Endothelial cell of umbilical vein (primary cell): ENCODE measurements around the gene TRAPPC14. TPM values are rescaled to one million over a fixed set of nuclear protein-coding genes. Genes with fewer than 3 reads are reported as not detected.
"Not testable (repeated sequence)": the region's sequence is repeated elsewhere in the genome, so short reads cannot be mapped to it uniquely, and the experiment has no call there.

Experiments used
- BruUV-seq: library from RNA; stranded (reverse); fragments of 400-500 nt; replicated peaks from 2 replicates; lab custom pipeline; 2021; lab: Mats Ljungman, UMichigan
- CTCF ChIA-PET: fragments of 300-600, 350-600 bp; sonication (Branson Sonifier 250); formaldehyde crosslinking; loops from one replicate; lab custom pipeline; 2021; ENCODE audit warnings: antibody characterized with exemption, inconsistent platforms; lab: Charles Lee
- POLR2A ChIA-PET: fragments of 300-600, 350-600 bp; sonication (Branson Sonifier 250); formaldehyde crosslinking; loops from one replicate; lab custom pipeline; 2021; ENCODE audit warnings: antibody characterized with exemption, inconsistent platforms; lab: Charles Lee
- DNase-seq: peaks from one replicate; pipeline ENCODE4 v3.0.0-alpha.2; 2011; ENCODE audit warnings: low read depth, low spot score
- FAIRE-seq: peaks from 2 replicates; lab custom pipeline; 2011; peaks lifted over from hg19 to GRCh38; lab: Jason Lieb, UNC
- H2AFZ ChIP-seq: 2 replicates; pipeline ENCODE4 v1.6.0; 2012; ENCODE audit warnings: low read depth, low read length, control low read depth, inconsistent platforms
- H3K27ac ChIP-seq: 2 replicates; pipeline ENCODE4 v1.5.1; 2011; ENCODE audit warnings: low read depth, mild to moderate bottlenecking, control low read depth, low read length, moderate library complexity; ENCODE audit not compliant: insufficient read depth
- H3K27me3 ChIP-seq, 2 experiments: 2 replicates each; pipeline versions ENCODE4 v1.6.0 to v1.6.1; 2011; ENCODE audit warnings: low read length in 2 of 2, mixed read lengths in 1 of 2; ENCODE audit not compliant: control insufficient read depth in 2 of 2, insufficient read depth in 2 of 2
- H3K36me3 ChIP-seq, 2 experiments: 2 replicates in 1 of 2; 3 replicates in 1 of 2; pipeline ENCODE4 v1.5.1; 2011; ENCODE audit warnings: low read length in 2 of 2, mild to moderate bottlenecking in 1 of 2, moderate library complexity in 1 of 2; ENCODE audit not compliant: control insufficient read depth in 2 of 2, insufficient read depth in 2 of 2; ENCODE audit errors: extremely low read depth in 1 of 2
- H3K4me1 ChIP-seq: 3 replicates; pipeline ENCODE4 v1.5.1; 2011; ENCODE audit warnings: mild to moderate bottlenecking, low read length; ENCODE audit not compliant: control insufficient read depth, insufficient read depth; ENCODE audit errors: extremely low read depth
- H3K4me2 ChIP-seq: 2 replicates; pipeline ENCODE4 v1.6.1; 2011; ENCODE audit warnings: low read length, control low read depth, mixed read lengths; ENCODE audit not compliant: insufficient read depth
- H3K4me3 ChIP-seq, 3 experiments: fragments of 200-600 bp in 1 of 3; sonication (generic), shearing (Covaris generic) in 1 of 3; replicated peaks in 1 of 3; 2 replicates each; pipeline ENCODE4 v1.5.1; 2011 to 2016; ENCODE audit warnings: control low read depth in 3 of 3, low read length in 3 of 3, mild to moderate bottlenecking in 2 of 3, inconsistent platforms in 1 of 3, low read depth in 1 of 3, moderate library complexity in 1 of 3; ENCODE audit not compliant: insufficient read depth in 1 of 3
- H3K79me2 ChIP-seq: 2 replicates; pipeline ENCODE4 v1.6.0; 2012; ENCODE audit warnings: low read length, inconsistent platforms; ENCODE audit not compliant: control insufficient read depth, insufficient read depth
- H3K9ac ChIP-seq: replicated peaks from 2 replicates; pipeline ENCODE3; 2011; ENCODE audit warnings: low read length, control low read depth; ENCODE audit not compliant: insufficient read depth; ENCODE audit errors: extremely low read depth
- H3K9me1 ChIP-seq: replicated peaks from 3 replicates; pipeline ENCODE4 v1.6.0; 2011; ENCODE audit warnings: mild to moderate bottlenecking, low read length; ENCODE audit not compliant: control insufficient read depth, insufficient read depth; ENCODE audit errors: extremely low read depth
- H3K9me3 ChIP-seq: replicated peaks from 2 replicates; pipeline ENCODE4 v1.5.1; 2012; ENCODE audit warnings: low read length, inconsistent platforms; ENCODE audit not compliant: control insufficient read depth, insufficient read depth
- H4K20me1 ChIP-seq: replicated peaks from 2 replicates; pipeline ENCODE3; 2011; ENCODE audit warnings: mild to moderate bottlenecking, low read length; ENCODE audit not compliant: control insufficient read depth, insufficient read depth; ENCODE audit errors: extremely low read depth
- GATA2 ChIP-seq: IDR thresholded peaks from 2 replicates; pipeline ENCODE4 v1.7.0; 2011; ENCODE audit warnings: low read depth, mild to moderate bottlenecking, moderate library complexity, mixed read lengths, low read length; ENCODE audit not compliant: insufficient read length, insufficient read depth
- POLR2AphosphoS5 ChIP-seq: IDR thresholded peaks from 2 replicates; pipeline ENCODE4 v1.6.1; 2012; ENCODE audit warnings: low read depth, mild to moderate bottlenecking, control low read depth, low read length, moderate library complexity; ENCODE audit not compliant: insufficient read depth
- dilution Hi-C: fragments of 300-500 bp; cut with MboI; formaldehyde crosslinking; loops from one replicate; pipeline ENCODE4 v1.15.0; 2019; ENCODE audit warnings: low sequenced_read_pairs; ENCODE audit not compliant: extremely low pct_ligation_motif_present
- intact Hi-C: fragments of 100-400 bp; cut with micrococcal nuclease; formaldehyde crosslinking; loops from one replicate; pipeline ENCODE4 v1.10.0; 2022
- polyA plus RNA-seq, 4 experiments: library from polyadenylated mRNA; depleted of rRNA in 3 of 4; stranded (reverse) in 3 of 4; unstranded in 1 of 4; fragments of >200 nt; gene quantifications; 2 replicates each; pipeline versions ENCODE4 v1.2.1 to v1.2.3, GENCODE V29; 2011 to 2012; ENCODE audit warnings: missing spikeins in 1 of 4
- total RNA-seq: library from RNA; stranded (reverse); gene quantifications from 2 replicates; pipeline ENCODE4 v1.2.3, GENCODE V29; 2021
- TF ChIP-seq, protein P1 (sequence below), 2 donors: IDR thresholded peaks; 1 replicate in 1 of 2; 2 replicates in 1 of 2; pipeline ENCODE4 v1.5.1; 2011; ENCODE audit warnings: low read length in 2 of 2, mild to moderate bottlenecking in 2 of 2, moderate library complexity in 2 of 2, control low read depth in 1 of 2, inconsistent platforms in 1 of 2, low read depth in 1 of 2; ENCODE audit not compliant: insufficient read depth in 1 of 2; ENCODE audit errors: extremely low read depth in 1 of 2

TRAPPC14 gene
- total and polyA plus RNA-seq, 2 donors (not counting 3 experiments of a cell fraction or from before 2014, with no cell fraction given) = 13.3 to 23.0 TPM

DNA sequence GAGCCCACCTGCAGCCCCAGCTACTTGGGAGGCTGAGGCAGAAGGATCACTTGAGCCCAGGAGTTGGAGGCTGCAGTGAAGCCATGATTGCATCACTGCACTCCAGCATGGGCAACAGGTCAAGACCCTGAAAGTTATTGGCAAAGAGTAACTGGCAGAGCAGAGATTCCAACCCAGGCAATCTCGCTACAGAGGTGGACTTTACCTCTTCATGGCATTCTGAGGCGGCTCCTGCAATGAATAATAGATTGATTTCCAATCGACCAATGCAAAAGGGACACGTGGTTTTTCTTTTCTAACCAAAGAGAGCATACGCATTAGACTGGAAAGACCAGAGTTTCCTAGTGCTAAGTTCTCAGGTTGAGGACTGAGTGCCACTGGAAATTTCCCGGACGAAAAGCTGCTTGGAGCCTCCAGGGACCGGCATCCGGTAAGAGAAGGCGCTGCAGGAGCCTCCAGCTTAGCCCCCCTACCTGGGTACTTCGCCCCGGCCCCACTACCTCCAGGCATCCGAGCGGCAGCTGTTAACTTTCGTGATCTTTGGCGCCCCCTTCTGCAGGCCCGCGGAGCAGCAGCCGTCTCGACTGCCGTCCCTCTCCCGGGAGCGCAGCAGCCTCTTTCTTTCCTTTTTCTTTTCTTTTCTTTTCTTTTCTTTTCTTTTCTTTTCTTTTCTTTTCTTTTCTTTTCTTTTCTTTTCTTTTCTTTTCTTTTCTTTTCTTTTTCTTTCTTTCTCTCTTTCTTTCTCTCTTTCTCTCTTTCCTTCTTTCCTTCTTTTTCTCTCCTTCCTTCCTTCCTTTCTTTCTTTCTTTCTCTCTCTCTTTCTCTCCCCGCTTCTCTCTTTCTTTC, 27.7 kb downstream of the TRAPPC14 start:
- Histone ChIP-seq H3K36me3 (no peaks in the 10 kb centered on the region), H3K4me1 (peaks cover 11% of the 10 kb centered on the region), H3K79me2 (no peaks in the 10 kb centered on the region), H3K4me2 (no peak overlapping the region), H3K27me3 (no peaks in the 10 kb centered on the region), H3K4me3 (no peak overlapping the region), H3K9me1 (no peaks in the 10 kb centered on the region), H3K9ac (no peak overlapping the region), H2AFZ (peak overlapping the region; percentile 46), H3K9me3 (no peaks in the 10 kb centered on the region), H4K20me1 (no peaks in the 10 kb centered on the region), H3K27ac (no peak overlapping the region)
- CTCF ChIA-PET = interaction anchor here (0.6 to 5.9 kb wide), 29 partner anchors 9 to 277 kb away, joined by 3 to 79 read pairs (median 4); partner anchors contain the start of genes AP4M1, GAL3ST4, LAMTOR4 and MCM7
- FAIRE-seq = peak; percentile 79
- TF ChIP-seq GATA2 (no peak), POLR2AphosphoS5 (no peak)
- TF ChIP-seq, protein P1, sequence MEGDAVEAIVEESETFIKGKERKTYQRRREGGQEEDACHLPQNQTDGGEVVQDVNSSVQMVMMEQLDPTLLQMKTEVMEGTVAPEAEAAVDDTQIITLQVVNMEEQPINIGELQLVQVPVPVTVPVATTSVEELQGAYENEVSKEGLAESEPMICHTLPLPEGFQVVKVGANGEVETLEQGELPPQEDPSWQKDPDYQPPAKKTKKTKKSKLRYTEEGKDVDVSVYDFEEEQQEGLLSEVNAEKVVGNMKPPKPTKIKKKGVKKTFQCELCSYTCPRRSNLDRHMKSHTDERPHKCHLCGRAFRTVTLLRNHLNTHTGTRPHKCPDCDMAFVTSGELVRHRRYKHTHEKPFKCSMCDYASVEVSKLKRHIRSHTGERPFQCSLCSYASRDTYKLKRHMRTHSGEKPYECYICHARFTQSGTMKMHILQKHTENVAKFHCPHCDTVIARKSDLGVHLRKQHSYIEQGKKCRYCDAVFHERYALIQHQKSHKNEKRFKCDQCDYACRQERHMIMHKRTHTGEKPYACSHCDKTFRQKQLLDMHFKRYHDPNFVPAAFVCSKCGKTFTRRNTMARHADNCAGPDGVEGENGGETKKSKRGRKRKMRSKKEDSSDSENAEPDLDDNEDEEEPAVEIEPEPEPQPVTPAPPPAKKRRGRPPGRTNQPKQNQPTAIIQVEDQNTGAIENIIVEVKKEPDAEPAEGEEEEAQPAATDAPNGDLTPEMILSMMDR (IDR thresholded peaks at IDR 0.05; ENCODE audit: extremely low read depth in 1 of 2, insufficient read depth in 1 of 2, low read depth in 1 of 2, low read length in 2 of 2) = peak; percentile 61 to 85
- peak; percentile 55 for DNase-seq
- no TSS peak for BruUV-seq
- dilution Hi-C loops (no loop called here), intact Hi-C loops (no loop called here)
- POLR2A ChIA-PET = no interaction called here

- H3K36me3 ChIP-seq, H4K20me1 ChIP-seq, H3K4me2 ChIP-seq, FAIRE-seq, BruUV-seq, H3K27ac ChIP-seq, dilution Hi-C loops, H3K9me3 ChIP-seq, H3K9ac ChIP-seq, POLR2A ChIA-PET, H3K9me1 ChIP-seq, H3K4me3 ChIP-seq, DNase-seq, H3K27me3 ChIP-seq, intact Hi-C loops, H3K79me2 ChIP-seq, H2AFZ ChIP-seq: not testable (repeated sequence)
- CTCF ChIA-PET = interaction anchor here (0.7 to 2.8 kb wide), 18 partner anchors 8 to 151 kb away, joined by 3 to 14 read pairs (median 5); partner anchors contain the start of genes AP4M1, GAL3ST4 and MCM7
- peaks cover 11% of the 10 kb centered on the region for H3K4me1 ChIP-seq
These were observed 28.3 kb downstream of the TRAPPC14 start for GRCh38 chr7:100130220-100130607.
